ENCODE results near the gene FERD3L. TPM values are rescaled to one million over a fixed set of nuclear protein-coding genes. Genes with fewer than 3 reads are reported as not detected.
A peak's percentile ranks its signal among the peaks of the same experiment; 100 is the strongest.

Gene FERD3L
- total RNA-seq, 4 donors from 2014 or later, result not detected

DNA sequence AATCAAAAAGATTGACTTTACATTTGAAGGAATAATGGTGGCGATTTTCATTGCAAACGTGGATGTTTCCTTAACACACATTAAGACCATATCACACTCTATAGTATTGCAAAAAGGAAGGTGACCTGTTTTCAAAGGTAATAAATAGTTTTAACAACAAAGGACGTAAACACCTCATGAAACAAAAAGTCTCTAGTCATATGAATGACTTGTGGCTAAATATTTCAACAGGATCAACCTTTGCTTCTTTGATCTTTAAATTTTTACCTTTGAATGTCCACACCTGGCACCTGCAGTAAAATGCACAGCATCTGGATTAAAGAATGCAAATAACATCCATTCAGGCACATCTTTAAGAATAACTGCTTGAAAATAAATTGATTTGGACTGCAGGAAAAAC, 30.0 kb upstream of the FERD3L start:
- no peak overlapping the region for H3K27ac ChIP-seq (replicated peaks in 1 of 4)

GRCh38 chr7:19161671-19162070, 16.4 kb upstream of the FERD3L start:
- H3K27me3 ChIP-seq, result no peaks in the 10 kb centered on the region
- H3K4me1 ChIP-seq, result no peaks in the 10 kb centered on the region
- TF ChIP-seq CTCF (IDR thresholded peaks at IDR 0.05), result no peak
- TF ChIP-seq POLR2A (IDR thresholded peaks at IDR 0.05; ENCODE audit: low read depth), result no peak
- TF ChIP-seq POLR2AphosphoS5 (IDR thresholded peaks at IDR 0.05), result no peak
- intact Hi-C loops (cut with DNase I), result no loop called here
- no peaks in the 10 kb centered on the region for H3K9me3 ChIP-seq
- no peak overlapping the region for H3K27ac ChIP-seq (replicated peaks in 1 of 4)
- no peak overlapping the region for H3K4me3 ChIP-seq
- DNase-seq (ENCODE audit: extremely low spot score), result no peak
- 62% methylated on average over 3 of the region's 3 CpGs for WGBS
- no peaks in the 10 kb centered on the region for H3K36me3 ChIP-seq

More for the DNA sequence above, 30.0 kb upstream of the FERD3L start:
- H3K4me3 ChIP-seq, result no peak overlapping the region
- no peaks in the 10 kb centered on the region for H3K9me3 ChIP-seq
- H3K36me3 ChIP-seq, result no peaks in the 10 kb centered on the region
- no peak for DNase-seq (ENCODE audit: extremely low spot score)
- H3K4me1 ChIP-seq, result no peaks in the 10 kb centered on the region
- no peak for TF ChIP-seq CTCF (IDR thresholded peaks at IDR 0.05)
- no peak for TF ChIP-seq EP300 (IDR thresholded peaks at IDR 0.05)
- TF ChIP-seq POLR2A (IDR thresholded peaks at IDR 0.05; ENCODE audit: low read depth), result no peak
- TF ChIP-seq POLR2AphosphoS5 (IDR thresholded peaks at IDR 0.05), result no peak
- WGBS, result 71% methylated on average over 3 of the region's 3 CpGs
- no peaks in the 10 kb centered on the region for H3K27me3 ChIP-seq
- intact Hi-C loops (cut with DNase I), result no loop called here

DNA sequence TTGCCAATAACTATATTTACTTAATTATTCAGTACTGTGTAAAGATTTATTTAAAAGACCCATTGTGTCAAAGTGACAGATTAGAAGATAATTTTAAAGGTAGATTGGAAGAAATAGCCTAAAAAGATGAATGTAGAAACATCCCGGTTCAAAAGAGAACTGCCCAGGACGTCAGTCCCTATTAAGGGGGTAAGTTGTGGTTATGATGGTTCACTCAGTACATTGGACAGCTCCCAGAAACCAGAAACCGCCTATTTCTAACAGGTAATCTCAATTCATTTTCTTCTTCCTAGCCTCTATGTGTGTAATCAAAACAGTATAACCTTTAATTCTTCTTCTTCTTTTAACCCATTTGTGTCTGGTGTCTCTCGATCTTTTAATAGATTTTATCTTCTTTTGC, 1.5 kb upstream of the FERD3L start:
- Histone ChIP-seq H3K27ac (replicated peaks in 1 of 4) (no peak overlapping the region), H3K36me3 (no peaks in the 10 kb centered on the region), H3K4me3 (no peak overlapping the region), H3K27me3 (peaks cover 0 to 58% (median 33%) of the 10 kb centered on the region in 4 donors), H3K4me1 (peaks cover 8 to 27% (median 21%) of the 10 kb centered on the region in 4 donors), H3K9me3 (no peaks in the 10 kb centered on the region)
- TF ChIP-seq POLR2AphosphoS5 (IDR thresholded peaks at IDR 0.05), result no peak
- TF ChIP-seq POLR2A (IDR thresholded peaks at IDR 0.05; ENCODE audit: low read depth), result no peak
- no peak for TF ChIP-seq CTCF (IDR thresholded peaks at IDR 0.05)
- no peak for TF ChIP-seq EP300 (IDR thresholded peaks at IDR 0.05)
- DNase-seq (ENCODE audit: extremely low spot score), result no peak
- WGBS, result 5% methylated on average over 4 of the region's 4 CpGs
- intact Hi-C loops (cut with DNase I), result no loop called here

- Histone ChIP-seq H3K9me3 (no peaks in the 10 kb centered on the region), H3K27me3 (peaks cover 0 to 58% (median 33%) of the 10 kb centered on the region in 4 donors), H3K36me3 (no peaks in the 10 kb centered on the region), H3K4me1 (peaks cover 8 to 27% (median 21%) of the 10 kb centered on the region in 4 donors), H3K27ac (replicated peaks in 1 of 4) (no peak overlapping the region), H3K4me3 (peak overlapping the region in 2 of 4 donors; percentile 28 to 33)
- no peak for DNase-seq (ENCODE audit: extremely low spot score)
- intact Hi-C loops (cut with DNase I), result no loop called here
- TF ChIP-seq POLR2AphosphoS5 (IDR thresholded peaks at IDR 0.05) (no peak), POLR2A (IDR thresholded peaks at IDR 0.05; ENCODE audit: low read depth) (no peak), CTCF (IDR thresholded peaks at IDR 0.05) (no peak), EP300 (IDR thresholded peaks at IDR 0.05) (no peak)
- 13% methylated on average over 19 of the region's 19 CpGs for WGBS
Measured at GRCh38 chr7:19145434-19146115, 354 bp upstream of the FERD3L start.
